Measurements from ENCODE around the gene LRMDA.

DNA sequence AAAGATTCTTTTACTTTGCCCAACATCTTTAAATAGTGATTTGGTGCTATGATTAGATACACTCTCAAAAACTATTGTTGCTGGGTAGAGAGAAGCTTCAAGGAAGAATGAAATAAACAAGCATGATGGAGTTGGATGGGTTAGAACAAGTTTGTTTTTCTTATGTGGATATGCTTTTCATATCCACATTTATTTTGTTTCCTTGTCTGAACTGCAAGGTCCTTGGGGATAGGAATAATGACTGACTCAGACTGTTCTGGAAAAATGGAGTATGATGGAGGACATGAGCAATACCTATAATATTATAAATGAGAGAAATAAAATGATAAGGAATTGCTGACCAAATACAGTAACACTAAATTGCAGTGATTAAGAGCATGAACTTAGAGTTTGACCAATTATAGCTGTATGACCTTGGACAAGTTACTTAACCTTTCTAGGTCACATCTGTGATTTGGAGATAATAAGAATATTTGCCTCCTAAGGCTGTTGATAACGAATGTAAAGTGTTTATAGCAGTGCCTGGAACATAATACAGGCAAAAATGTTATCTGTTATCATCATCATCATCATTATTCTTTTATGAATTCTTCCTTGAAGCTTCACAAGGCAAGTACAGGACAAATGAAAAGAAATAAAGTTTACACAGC, 847.5 kb downstream of the LRMDA start:
- TF ChIP-seq POLR2A (IDR thresholded peaks at IDR 0.05), result no peak
- TF ChIP-seq, protein P1, sequence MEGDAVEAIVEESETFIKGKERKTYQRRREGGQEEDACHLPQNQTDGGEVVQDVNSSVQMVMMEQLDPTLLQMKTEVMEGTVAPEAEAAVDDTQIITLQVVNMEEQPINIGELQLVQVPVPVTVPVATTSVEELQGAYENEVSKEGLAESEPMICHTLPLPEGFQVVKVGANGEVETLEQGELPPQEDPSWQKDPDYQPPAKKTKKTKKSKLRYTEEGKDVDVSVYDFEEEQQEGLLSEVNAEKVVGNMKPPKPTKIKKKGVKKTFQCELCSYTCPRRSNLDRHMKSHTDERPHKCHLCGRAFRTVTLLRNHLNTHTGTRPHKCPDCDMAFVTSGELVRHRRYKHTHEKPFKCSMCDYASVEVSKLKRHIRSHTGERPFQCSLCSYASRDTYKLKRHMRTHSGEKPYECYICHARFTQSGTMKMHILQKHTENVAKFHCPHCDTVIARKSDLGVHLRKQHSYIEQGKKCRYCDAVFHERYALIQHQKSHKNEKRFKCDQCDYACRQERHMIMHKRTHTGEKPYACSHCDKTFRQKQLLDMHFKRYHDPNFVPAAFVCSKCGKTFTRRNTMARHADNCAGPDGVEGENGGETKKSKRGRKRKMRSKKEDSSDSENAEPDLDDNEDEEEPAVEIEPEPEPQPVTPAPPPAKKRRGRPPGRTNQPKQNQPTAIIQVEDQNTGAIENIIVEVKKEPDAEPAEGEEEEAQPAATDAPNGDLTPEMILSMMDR (IDR thresholded peaks at IDR 0.05), result no peak
